Thymus (tissue), 11 donors: ENCODE results near the gene PRLR. TPM values are rescaled to one million over a fixed set of nuclear protein-coding genes. Genes with fewer than 3 reads are reported as not detected.

Source experiments
- DNase-seq, 9 donors: peaks; one replicate each; pipeline ENCODE4 v3.0.0-alpha.2; 2013; ENCODE audit warnings: low spot score in 9 of 9, low read depth in 6 of 9, missing footprints in 1 of 9
- H3K27ac ChIP-seq, 2 donors: one replicate each; pipeline ENCODE4 v1.5.1; 2013; ENCODE audit warnings: control low read depth in 1 of 2, low read depth in 1 of 2, low read length in 1 of 2, mild to moderate bottlenecking in 1 of 2, moderate library complexity in 1 of 2
- H3K27me3 ChIP-seq, 2 donors: one replicate each; pipeline ENCODE4 v1.5.1; 2013; ENCODE audit warnings: low read length in 1 of 2; ENCODE audit not compliant: control insufficient read depth in 2 of 2, insufficient read depth in 1 of 2
- H3K36me3 ChIP-seq, 2 donors: one replicate each; pipeline ENCODE4 v1.5.1; 2013; ENCODE audit warnings: low read length in 1 of 2, mild to moderate bottlenecking in 1 of 2, moderate library complexity in 1 of 2; ENCODE audit not compliant: control insufficient read depth in 2 of 2, insufficient read depth in 2 of 2
- H3K4me1 ChIP-seq, 2 donors: one replicate each; pipeline ENCODE4 v1.5.1; 2013; ENCODE audit warnings: low read length in 2 of 2; ENCODE audit not compliant: control insufficient read depth in 2 of 2, insufficient read depth in 2 of 2
- H3K4me3 ChIP-seq, 2 donors: one replicate each; pipeline ENCODE4 v1.5.1; 2013; ENCODE audit warnings: low read length in 2 of 2, control low read depth in 1 of 2, mild to moderate bottlenecking in 1 of 2
- H3K9me3 ChIP-seq, 2 donors: one replicate each; pipeline ENCODE4 v1.5.1; 2013; ENCODE audit warnings: low read length in 1 of 2, mild to moderate bottlenecking in 1 of 2; ENCODE audit not compliant: control insufficient read depth in 2 of 2, insufficient read depth in 1 of 2
- WGBS: extraction: QIAGEN DNeasy Blood & Tissue Kit; methylation state at CpG from one replicate; pipeline ENCODE4 v1.1.7; 2013; 5-methylcytosine and 5-hydroxymethylcytosine counted together
- polyA plus RNA-seq: library from polyadenylated mRNA; stranded (reverse); fragments of 200-250 nt; gene quantifications from one replicate; pipeline ENCODE4 v1.2.3, GENCODE V29; 2013
- total RNA-seq: library from RNA; stranded (reverse); fragments of 120-200 nt; gene quantifications from one replicate; pipeline ENCODE4 v1.2.4, GENCODE V29; 2013
- donor health status: healthy.

PRLR gene
- total and polyA plus RNA-seq, 2 donors = 0.75 to 1.7 TPM

DNA sequence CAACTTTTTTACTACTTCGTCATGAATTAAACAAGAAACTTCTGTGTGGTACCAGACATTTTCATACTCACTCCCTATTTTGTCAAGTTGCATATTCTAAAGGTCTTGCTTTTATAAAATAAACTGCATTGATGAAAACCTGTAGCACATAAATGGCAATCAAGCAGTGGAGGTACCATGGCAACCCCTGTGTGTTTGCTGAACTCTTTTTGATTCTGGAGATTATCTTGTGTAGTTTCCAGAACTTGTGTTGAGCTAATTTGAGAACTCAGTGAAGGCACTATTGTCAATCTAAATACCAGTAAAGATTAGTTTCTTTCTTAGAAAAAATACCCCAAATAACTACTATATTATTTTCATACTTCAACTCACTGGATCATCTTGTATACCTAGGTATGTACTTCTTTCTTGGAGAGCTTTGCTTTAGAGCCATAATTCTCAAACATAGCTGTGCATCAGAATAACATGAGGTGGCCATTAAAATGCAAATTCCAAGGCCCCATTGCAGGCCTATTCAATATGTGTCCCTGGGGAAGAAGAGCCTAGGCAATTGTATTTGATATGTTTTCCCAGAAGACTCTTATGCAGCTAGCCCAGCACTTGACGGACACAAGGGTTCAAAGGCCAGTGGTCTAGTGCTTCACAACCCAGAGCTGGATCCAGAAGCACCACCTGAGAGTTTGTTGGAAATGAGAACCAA, 9.8 kb upstream of the PRLR start:
- H3K27ac ChIP-seq = no peak overlapping the region
- no peak overlapping the region for H3K4me3 ChIP-seq
- H3K9me3 ChIP-seq = no peaks in the 10 kb centered on the region
- DNase-seq = no peak
- no peaks in the 10 kb centered on the region for H3K4me1 ChIP-seq
- H3K27me3 ChIP-seq = no peaks in the 10 kb centered on the region
- 97% methylated on average over 2 of the region's 2 CpGs for WGBS
- no peaks in the 10 kb centered on the region for H3K36me3 ChIP-seq

DNA sequence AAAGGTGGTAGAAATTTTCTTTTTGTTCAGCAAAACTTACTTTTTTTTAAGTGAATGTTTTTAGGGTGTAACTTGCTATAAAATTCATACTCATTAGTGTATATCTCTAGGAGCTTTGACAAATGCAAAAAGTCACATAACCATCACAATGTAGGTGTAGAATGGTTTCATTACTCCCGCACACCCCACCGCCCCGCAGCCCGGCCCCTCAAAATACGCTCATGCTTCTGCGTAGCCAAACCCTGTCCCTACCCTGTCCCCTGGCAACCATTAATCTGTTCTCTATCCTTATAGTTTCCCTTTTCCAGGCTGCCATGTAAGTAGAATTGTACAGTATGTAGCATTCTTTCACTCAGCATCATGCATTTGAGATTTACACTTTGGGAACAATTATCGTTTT, 9.2 kb upstream of the PRLR start:
- no peak overlapping the region for H3K27ac ChIP-seq
- DNase-seq = no peak
- no peaks in the 10 kb centered on the region for H3K36me3 ChIP-seq
- H3K9me3 ChIP-seq = no peaks in the 10 kb centered on the region
- H3K4me3 ChIP-seq = no peak overlapping the region
- no peaks in the 10 kb centered on the region for H3K4me1 ChIP-seq
- WGBS = 97% methylated on average over 7 of the region's 7 CpGs
- H3K27me3 ChIP-seq = no peaks in the 10 kb centered on the region

DNA sequence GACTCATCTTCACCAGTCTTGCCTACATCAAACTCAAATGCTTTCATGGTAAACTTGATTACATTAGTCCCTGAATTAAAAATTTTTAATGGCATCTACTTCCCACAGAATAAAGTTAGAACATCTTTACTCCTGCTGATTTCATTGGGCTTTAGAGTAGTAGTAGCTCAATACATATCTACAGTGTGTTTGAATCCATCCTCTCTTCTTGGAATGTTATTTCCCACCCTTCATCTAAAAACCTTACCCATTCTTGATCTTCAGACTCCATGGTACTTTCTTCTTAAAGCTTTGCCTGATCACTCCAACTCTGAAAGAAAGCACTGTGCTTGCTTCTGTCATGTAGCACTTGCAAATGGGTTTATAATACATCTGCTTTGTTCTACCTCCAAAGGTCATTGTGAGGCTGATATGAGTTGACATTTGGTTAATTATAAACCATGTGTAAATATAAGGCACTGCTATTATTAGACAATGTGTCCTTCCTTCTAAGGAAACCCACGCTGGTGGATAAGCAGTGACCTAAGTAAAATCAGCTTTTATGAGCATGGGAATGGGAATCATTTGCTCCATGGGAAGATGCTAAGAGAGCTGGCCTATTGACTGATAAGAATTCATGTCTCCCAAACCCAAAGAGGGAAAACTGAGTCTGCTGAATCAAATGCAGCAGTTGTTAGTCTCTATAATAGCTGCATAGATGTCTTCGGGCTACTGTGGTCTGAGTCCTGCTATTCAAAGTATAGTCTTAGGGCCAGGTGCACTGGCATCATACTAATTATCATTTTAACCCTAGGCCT, 7.5 kb upstream of the PRLR start:
- Histone ChIP-seq H3K4me1 (no peaks in the 10 kb centered on the region), H3K27me3 (peaks cover 0 to 3% of the 10 kb centered on the region in 2 donors), H3K4me3 (no peak overlapping the region), H3K36me3 (no peaks in the 10 kb centered on the region), H3K27ac (no peak overlapping the region), H3K9me3 (no peaks in the 10 kb centered on the region)
- 98% methylated on average over 2 of the region's 2 CpGs for WGBS
- no peak for DNase-seq

- no peaks in the 10 kb centered on the region for H3K4me1 ChIP-seq
- no peaks in the 10 kb centered on the region for H3K9me3 ChIP-seq
- H3K27ac ChIP-seq = no peak overlapping the region
- DNase-seq = no peak
- no peak overlapping the region for H3K4me3 ChIP-seq
- H3K27me3 ChIP-seq = peaks cover 0 to 10% of the 10 kb centered on the region in 2 donors
- H3K36me3 ChIP-seq = no peaks in the 10 kb centered on the region
Observed at GRCh38 chr5:35236770-35237169, 6.5 kb upstream of the PRLR start.

- Histone ChIP-seq H3K9me3 (no peaks in the 10 kb centered on the region), H3K36me3 (no peaks in the 10 kb centered on the region), H3K4me1 (no peaks in the 10 kb centered on the region), H3K27ac (no peak overlapping the region), H3K27me3 (peaks cover 21 to 40% of the 10 kb centered on the region in 2 donors), H3K4me3 (no peak overlapping the region)
- DNase-seq = no peak
- WGBS = 96% methylated on average over 11 of the region's 11 CpGs
Observed at GRCh38 chr5:35233601-35234000, 3.3 kb upstream of the PRLR start.

DNA sequence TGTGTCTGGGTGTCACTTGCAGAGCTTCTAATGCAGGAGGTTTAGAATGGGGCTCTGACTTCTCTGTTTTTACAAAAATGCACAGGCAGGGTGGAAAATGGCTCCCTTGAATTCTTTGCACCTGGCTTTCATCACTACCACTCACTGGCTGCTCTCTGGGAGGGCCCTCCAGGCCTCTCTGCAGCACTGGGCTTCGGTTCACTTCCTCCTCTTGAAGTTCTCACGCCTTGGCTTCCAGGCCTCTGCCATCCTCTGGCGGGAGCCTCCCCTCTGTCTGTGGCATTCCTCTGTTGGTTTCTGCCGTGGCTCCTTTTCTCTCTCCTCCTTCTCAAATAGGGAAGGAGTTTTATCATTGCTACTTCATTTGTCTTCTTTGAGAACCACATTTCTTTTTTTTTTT, 2.8 kb upstream of the PRLR start:
- H3K4me3 ChIP-seq = no peak overlapping the region
- 85% methylated on average over 4 of the region's 4 CpGs for WGBS
- H3K4me1 ChIP-seq = no peaks in the 10 kb centered on the region
- H3K27ac ChIP-seq = no peak overlapping the region
- H3K27me3 ChIP-seq = peaks cover 26 to 45% of the 10 kb centered on the region in 2 donors
- no peaks in the 10 kb centered on the region for H3K36me3 ChIP-seq
- no peak for DNase-seq
- H3K9me3 ChIP-seq = no peaks in the 10 kb centered on the region

DNA sequence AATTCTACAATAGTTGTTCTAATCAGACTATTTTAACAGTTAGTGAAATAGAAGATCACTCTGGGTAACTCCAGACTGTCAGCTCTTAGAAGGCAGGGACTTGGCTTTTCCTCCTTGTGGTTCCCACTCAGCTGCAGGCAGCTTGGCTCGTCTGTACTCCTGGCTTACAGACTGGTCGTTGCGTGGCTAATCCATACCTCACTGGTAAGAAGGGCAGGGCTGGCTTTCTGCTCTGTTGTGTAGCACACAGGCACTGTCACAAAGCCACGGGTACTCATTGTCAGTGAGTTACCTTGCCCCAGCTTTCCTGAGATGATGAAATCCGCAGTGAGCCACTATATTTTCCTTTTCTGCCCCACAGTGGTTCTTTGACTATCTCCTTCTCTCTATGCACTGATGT, 1.8 kb upstream of the PRLR start:
- H3K4me3 ChIP-seq = no peak overlapping the region
- H3K27ac ChIP-seq = no peak overlapping the region
- no peaks in the 10 kb centered on the region for H3K36me3 ChIP-seq
- no peak for DNase-seq
- 87% methylated on average over 5 of the region's 5 CpGs for WGBS
- H3K9me3 ChIP-seq = no peaks in the 10 kb centered on the region
- no peaks in the 10 kb centered on the region for H3K4me1 ChIP-seq
- H3K27me3 ChIP-seq = peaks cover 27 to 53% of the 10 kb centered on the region in 2 donors

GRCh38 chr5:35229076-35230037, 930 bp downstream of the PRLR start:
- H3K9me3 ChIP-seq = no peaks in the 10 kb centered on the region
- H3K36me3 ChIP-seq = no peaks in the 10 kb centered on the region
- H3K4me3 ChIP-seq = peak overlapping the region in 1 of 2 donors; percentile 0
- peak in 1 of 9 donors; percentile 4 for DNase-seq
- peaks cover 27 to 54% of the 10 kb centered on the region in 2 donors for H3K27me3 ChIP-seq
- WGBS = 7% methylated on average over 30 of the region's 30 CpGs
- H3K4me1 ChIP-seq = no peaks in the 10 kb centered on the region
- no peak overlapping the region for H3K27ac ChIP-seq
